HFFc6 (cell line): ENCODE measurements around the gene KRTAP20-4. TPM values are rescaled to one million over a fixed set of nuclear protein-coding genes. Genes with fewer than 3 reads are reported as not detected.

Experiments
- DNase-seq: peaks from one replicate; pipeline ENCODE4 v3.0.0-alpha.2; 2018
- H3K27ac Mint-ChIP-seq: 2 replicates; pipeline ENCODE4 v1.8.0; 2020; ENCODE audit warnings: mild to moderate bottlenecking, mixed read lengths
- H3K27me3 Mint-ChIP-seq: 2 replicates; pipeline ENCODE4 v1.8.0; 2021; ENCODE audit warnings: mild to moderate bottlenecking, moderate library complexity, mixed read lengths; ENCODE audit not compliant: insufficient read depth
- H3K36me3 Mint-ChIP-seq: 2 replicates; pipeline ENCODE4 v1.8.0; 2021; ENCODE audit warnings: low read depth, mixed read lengths
- H3K4me1 Mint-ChIP-seq: 2 replicates; pipeline ENCODE4 v1.8.0; 2020; ENCODE audit warnings: low read depth, mixed read lengths
- H3K4me3 Mint-ChIP-seq: 2 replicates; pipeline ENCODE4 v1.8.0; 2020; ENCODE audit warnings: mild to moderate bottlenecking, moderate library complexity, mixed read lengths
- H3K9me3 Mint-ChIP-seq: 2 replicates; pipeline ENCODE4 v1.8.0; 2020; ENCODE audit warnings: mild to moderate bottlenecking, mixed read lengths
- CTCF ChIP-seq: fragments of 200-600 bp; sonication (generic); IDR thresholded peaks from 2 replicates; pipeline ENCODE4 v1.5.0; 2021; ENCODE audit warnings: antibody characterized with exemption, mild to moderate bottlenecking
- total RNA-seq, 6 experiments: library from RNA; stranded (reverse); fragmentation: NEBNext Ultra II Directional; extraction: Animal tissue kit (Norgen Biotek cat#: 25700); gene quantifications; 2 replicates in 1 of 6; 3 replicates in 5 of 6; pipeline ENCODE4 v1.2.3, GENCODE V29; 2021

Gene KRTAP20-4
- total RNA-seq, 6 experiments from 2014 or later = not detected

- Mint-ChIP-seq H3K9me3 (peaks cover 70% of the 10 kb centered on the region), H3K27me3 (no peaks in the 10 kb centered on the region; the same call in 1 of the 2 replicates), H3K27ac (no peak within 1 kb of the TSS), H3K36me3 (no peaks in the 10 kb centered on the region), H3K4me1 (no peaks in the 10 kb centered on the region), H3K4me3 (no peak within 1 kb of the TSS)
- no peak for TF ChIP-seq CTCF
- DNase-seq = no peak
These were observed 22.1 kb downstream of the KRTAP20-4 start, which contains the start of gene KRTAP20-3 for GRCh38 chr21:30642564-30642963. Gene KRTAP20-3, plus strand, starts transcription at chr21:30642864.

GRCh38 chr21:30646904-30647414 lies 26.5 kb downstream of the KRTAP20-4 start:
- Mint-ChIP-seq H3K9me3 (peaks cover 74% of the 10 kb centered on the region), H3K27ac (no peak overlapping the region), H3K4me1 (no peaks in the 10 kb centered on the region), H3K4me3 (no peak overlapping the region), H3K36me3 (no peaks in the 10 kb centered on the region; the same call in 1 of the 2 replicates), H3K27me3 (no peaks in the 10 kb centered on the region; the same call in 1 of the 2 replicates)
- no peak for TF ChIP-seq CTCF
- DNase-seq = no peak

GRCh38 chr21:30652891-30653290 lies 32.5 kb downstream of the KRTAP20-4 start:
- no peak overlapping the region for H3K27ac Mint-ChIP-seq
- TF ChIP-seq CTCF = no peak
- no peak for DNase-seq
- H3K4me1 Mint-ChIP-seq = no peaks in the 10 kb centered on the region
- peaks cover 61% of the 10 kb centered on the region for H3K9me3 Mint-ChIP-seq
- no peak overlapping the region for H3K4me3 Mint-ChIP-seq
- no peaks in the 10 kb centered on the region; the same call in 1 of the 2 replicates for H3K36me3 Mint-ChIP-seq
- H3K27me3 Mint-ChIP-seq = no peaks in the 10 kb centered on the region

- Mint-ChIP-seq H3K27ac (no peak overlapping the region), H3K4me3 (no peak overlapping the region), H3K9me3 (peaks cover 66% of the 10 kb centered on the region), H3K36me3 (peaks cover 11% of the 10 kb centered on the region), H3K27me3 (no peaks in the 10 kb centered on the region), H3K4me1 (no peaks in the 10 kb centered on the region)
- DNase-seq = no peak
- TF ChIP-seq CTCF = no peak
These were observed 48.3 kb downstream of the KRTAP20-4 start for GRCh38 chr21:30668776-30669175.

Other genes starting within 250 kb of the KRTAP20-4 start
- not detected for gene KRTAP13-2, start 248.4 kb upstream of the KRTAP20-4 start, total RNA-seq
- gene KRTAP13-1, start 224.6 kb upstream of the KRTAP20-4 start, total RNA-seq = not detected
- not detected for gene KRTAP13-3, start 194.7 kb upstream of the KRTAP20-4 start, total RNA-seq
- not detected for gene KRTAP13-4, start 190.4 kb upstream of the KRTAP20-4 start, total RNA-seq
- not detected for gene KRTAP15-1, start 180.4 kb upstream of the KRTAP20-4 start, total RNA-seq
- gene KRTAP19-1, start 140.3 kb upstream of the KRTAP20-4 start, total RNA-seq = not detected
- not detected for gene KRTAP19-2, start 133.2 kb upstream of the KRTAP20-4 start, total RNA-seq
- not detected for gene KRTAP19-3, start 128.6 kb upstream of the KRTAP20-4 start, total RNA-seq
- gene KRTAP19-4, start 123.5 kb upstream of the KRTAP20-4 start, total RNA-seq = not detected
- not detected for gene KRTAP19-5, start 118.5 kb upstream of the KRTAP20-4 start, total RNA-seq
- gene KRTAP19-6, start 78.8 kb upstream of the KRTAP20-4 start, total RNA-seq = not detected
- gene KRTAP19-7, start 59.3 kb upstream of the KRTAP20-4 start, total RNA-seq = not detected
- gene KRTAP22-2, start 30.2 kb upstream of the KRTAP20-4 start, total RNA-seq = not detected
- gene KRTAP6-3, start 28.2 kb upstream of the KRTAP20-4 start, total RNA-seq = not detected
- not detected for gene KRTAP6-2, start 21.7 kb upstream of the KRTAP20-4 start, total RNA-seq
- not detected for gene KRTAP22-1, start 19.5 kb upstream of the KRTAP20-4 start, total RNA-seq
- not detected for gene KRTAP6-1, start 6.7 kb upstream of the KRTAP20-4 start, total RNA-seq
- gene KRTAP20-1, start 4.2 kb upstream of the KRTAP20-4 start, total RNA-seq = not detected
- not detected for gene KRTAP20-2, start 14.6 kb downstream of the KRTAP20-4 start, total RNA-seq
- gene KRTAP20-3, start 22.2 kb downstream of the KRTAP20-4 start, total RNA-seq = not detected
- gene KRTAP21-3, start 98.2 kb downstream of the KRTAP20-4 start, total RNA-seq = not detected
- not detected for gene KRTAP21-2, start 126.6 kb downstream of the KRTAP20-4 start, total RNA-seq
- gene KRTAP21-1, start 134.8 kb downstream of the KRTAP20-4 start, total RNA-seq = not detected
- not detected for gene KRTAP8-1, start 192.6 kb downstream of the KRTAP20-4 start, total RNA-seq
- gene KRTAP7-1, start 209.1 kb downstream of the KRTAP20-4 start, total RNA-seq = not detected